HEK293 (cell line): ENCODE measurements around the gene RPRD1B.
A peak's percentile ranks its signal among the peaks of the same experiment; 100 is the strongest.

ENCODE experiments used
- BCL11A ChIP-seq: fragments of 450-650 bp; formaldehyde crosslinking; IDR thresholded peaks from 2 replicates; pipeline ENCODE4 v1.5.1; 2016; ENCODE audit warnings: low read depth, missing biosample characterization, missing genetic modification characterization
- BCL6B ChIP-seq: fragments of 450-650 bp; formaldehyde crosslinking; IDR thresholded peaks from 2 replicates; pipeline ENCODE4 v1.5.1; 2017; ENCODE audit warnings: missing biosample characterization, missing genetic modification characterization
- GLI4 ChIP-seq: fragments of 450-650 bp; formaldehyde crosslinking; IDR thresholded peaks from 2 replicates; pipeline ENCODE4 v1.5.1; 2016; ENCODE audit warnings: missing biosample characterization, missing genetic modification characterization
- GLIS1 ChIP-seq: fragments of 450-650 bp; formaldehyde crosslinking; IDR thresholded peaks from 2 replicates; pipeline ENCODE4 v1.5.1; 2016; ENCODE audit warnings: missing biosample characterization, missing genetic modification characterization
- HOXD13 ChIP-seq: sonication (generic); formaldehyde crosslinking; IDR thresholded peaks from 2 replicates; pipeline ENCODE4 v1.8.0; 2022; ENCODE audit warnings: missing genetic modification reagents, borderline replicate concordance
- KLF7 ChIP-seq: fragments of 450-650 bp; formaldehyde crosslinking; IDR thresholded peaks from 2 replicates; pipeline ENCODE4 v1.5.1; 2016; ENCODE audit warnings: missing biosample characterization, missing genetic modification characterization, borderline replicate concordance
- KLF9 ChIP-seq: fragments of 450-650 bp; formaldehyde crosslinking; IDR thresholded peaks from 2 replicates; pipeline ENCODE4 v1.5.1; 2016; ENCODE audit warnings: missing biosample characterization, missing genetic modification characterization, low read depth
- PRDM4 ChIP-seq: fragments of 450-650 bp; formaldehyde crosslinking; IDR thresholded peaks from 2 replicates; pipeline ENCODE4 v1.5.1; 2017; ENCODE audit warnings: missing biosample characterization, missing genetic modification characterization
- PRDM6 ChIP-seq: fragments of 450-650 bp; formaldehyde crosslinking; IDR thresholded peaks from 2 replicates; pipeline ENCODE4 v1.5.1; 2017; ENCODE audit warnings: missing biosample characterization, missing genetic modification characterization
- REPIN1 ChIP-seq: fragments of 450-650 bp; formaldehyde crosslinking; IDR thresholded peaks from 2 replicates; pipeline ENCODE4 v1.5.1; 2017; ENCODE audit warnings: missing biosample characterization, missing genetic modification characterization, low read depth
- SALL2 ChIP-seq: fragments of 450-650 bp; formaldehyde crosslinking; IDR thresholded peaks from 2 replicates; pipeline ENCODE4 v1.5.0; 2017; ENCODE audit warnings: missing biosample characterization, mild to moderate bottlenecking, missing genetic modification characterization, borderline replicate concordance
- WT1 ChIP-seq: fragments of 450-650 bp; formaldehyde crosslinking; IDR thresholded peaks from 2 replicates; pipeline ENCODE4 v1.5.1; 2016; ENCODE audit warnings: missing biosample characterization, missing genetic modification characterization
- YY2 ChIP-seq: fragments of 450-650 bp; formaldehyde crosslinking; IDR thresholded peaks from 2 replicates; pipeline ENCODE4 v1.5.1; 2016; ENCODE audit warnings: missing biosample characterization, missing genetic modification characterization
- ZBTB11 ChIP-seq: fragments of 450-650 bp; formaldehyde crosslinking; conservative IDR thresholded peaks from 2 replicates; pipeline ENCODE4 v1.5.1; 2016; ENCODE audit warnings: low read depth, missing biosample characterization, missing genetic modification characterization
- ZBTB7A ChIP-seq: fragments of 450-650 bp; formaldehyde crosslinking; IDR thresholded peaks from 2 replicates; pipeline ENCODE4 v1.5.1; 2016; ENCODE audit warnings: low read depth, missing biosample characterization, missing genetic modification characterization
- ZEB2 ChIP-seq: fragments of 450-650 bp; formaldehyde crosslinking; IDR thresholded peaks from 2 replicates; pipeline ENCODE4 v1.5.1; 2016; ENCODE audit warnings: missing biosample characterization, missing genetic modification characterization
- ZNF114 ChIP-seq: fragments of 450-650 bp; formaldehyde crosslinking; IDR thresholded peaks from 2 replicates; pipeline ENCODE4 v1.5.0; 2017; ENCODE audit warnings: missing biosample characterization, missing genetic modification characterization
- ZNF138 ChIP-seq: fragments of 450-650 bp; formaldehyde crosslinking; IDR thresholded peaks from 2 replicates; pipeline ENCODE4 v1.5.1; 2016; ENCODE audit warnings: missing biosample characterization, missing genetic modification characterization, borderline replicate concordance
- ZNF146 ChIP-seq: fragments of 450-650 bp; formaldehyde crosslinking; IDR thresholded peaks from 2 replicates; pipeline ENCODE4 v1.5.1; 2016; ENCODE audit warnings: missing biosample characterization, missing genetic modification characterization
- ZNF155 ChIP-seq: fragments of 450-650 bp; formaldehyde crosslinking; IDR thresholded peaks from 2 replicates; pipeline ENCODE4 v1.5.1; 2016; ENCODE audit warnings: missing biosample characterization, missing genetic modification characterization
- ZNF223 ChIP-seq: fragments of 450-650 bp; formaldehyde crosslinking; IDR thresholded peaks from 2 replicates; pipeline ENCODE4 v1.5.1; 2016; ENCODE audit warnings: missing biosample characterization, missing genetic modification characterization
- ZNF274 ChIP-seq, 2 experiments: fragments of 200-500 bp in 1 of 2; fragments of 450-650 bp in 1 of 2; sonication (Bioruptor generic) in 1 of 2; formaldehyde crosslinking in 1 of 2; IDR thresholded peaks; 2 replicates each; pipeline versions ENCODE4 v1.5.1 to v1.6.1; 2014 to 2016; ENCODE audit warnings: borderline replicate concordance in 1 of 2, inconsistent platforms in 1 of 2, low read length in 1 of 2, missing biosample characterization in 1 of 2, missing genetic modification characterization in 1 of 2
- ZNF37A ChIP-seq: fragments of 450-650 bp; IDR thresholded peaks from 2 replicates; pipeline ENCODE4 v1.5.1; 2018; ENCODE audit warnings: missing biosample characterization, missing genetic modification characterization
- ZNF510 ChIP-seq: fragments of 450-650 bp; formaldehyde crosslinking; IDR thresholded peaks from 2 replicates; pipeline ENCODE4 v1.5.1; 2018; ENCODE audit warnings: mild to moderate bottlenecking, missing genetic modification characterization, missing biosample characterization; ENCODE audit not compliant: insufficient replicate concordance
- ZNF560 ChIP-seq: fragments of 450-650 bp; formaldehyde crosslinking; IDR thresholded peaks from 2 replicates; pipeline ENCODE4 v1.5.1; 2017; ENCODE audit warnings: missing biosample characterization, missing genetic modification characterization, borderline replicate concordance
- ZNF624 ChIP-seq: fragments of 450-650 bp; formaldehyde crosslinking; IDR thresholded peaks from 2 replicates; pipeline ENCODE4 v1.5.1; 2017; ENCODE audit warnings: missing biosample characterization, missing genetic modification characterization
- ZNF626 ChIP-seq: fragments of 450-650 bp; sonication (Bioruptor Pico); formaldehyde crosslinking; IDR thresholded peaks from 2 replicates; pipeline ENCODE4 v1.5.1; 2018; ENCODE audit warnings: missing biosample characterization, missing genetic modification characterization, inconsistent platforms
- ZNF707 ChIP-seq: fragments of 450-650 bp; formaldehyde crosslinking; IDR thresholded peaks from 2 replicates; pipeline ENCODE4 v1.5.1; 2016; ENCODE audit warnings: missing biosample characterization, missing genetic modification characterization
- ZSCAN18 ChIP-seq: fragments of 450-650 bp; formaldehyde crosslinking; IDR thresholded peaks from 2 replicates; pipeline ENCODE4 v1.5.1; 2016; ENCODE audit warnings: missing biosample characterization, missing genetic modification characterization

The RPRD1B gene

GRCh38 chr20:38033330-38034107 lies at the start of gene RPRD1B, which contains the start of gene TTI1 (continued):
- no peak; the same call in 1 of the 2 replicates for TF ChIP-seq PRDM6 (tag by site-specific recombination)
- no peak for TF ChIP-seq ZNF114 (tag by site-specific recombination)
- TF ChIP-seq BCL11A (tag by site-specific recombination) = peak; percentile 98
- TF ChIP-seq GLIS1 (tag by site-specific recombination) = peak; percentile 48
- TF ChIP-seq PRDM4 (tag by site-specific recombination) = no peak
- TF ChIP-seq KLF7 (tag by site-specific recombination) = no peak
- TF ChIP-seq KLF9 (tag by site-specific recombination) = 0 out of 2 replicates have a peak, but pooled peaks have one; percentile 18
- TF ChIP-seq YY2 = peak; percentile 87
- peak; percentile 60; the same call in 1 of the 2 replicates for TF ChIP-seq BCL6B (tag by site-specific recombination)
- TF ChIP-seq ZNF37A (tag by site-specific recombination) = no peak
- no peak for TF ChIP-seq ZNF626 (tag by site-specific recombination)
- peak; percentile 70; the same call in 1 of the 2 replicates for TF ChIP-seq ZEB2 (tag by site-specific recombination)
- TF ChIP-seq ZSCAN18 (tag by site-specific recombination) = no peak
- TF ChIP-seq ZNF223 = no peak
- TF ChIP-seq SALL2 (tag by site-specific recombination) = no peak
- no peak for TF ChIP-seq ZNF274 (IDR thresholded peaks at IDR 0.05; ENCODE audit: low read length)
- no peak for TF ChIP-seq ZNF274 (tag by site-specific recombination; IDR thresholded peaks at IDR 0.05; ENCODE audit: borderline replicate concordance)
- TF ChIP-seq ZNF560 (tag by site-specific recombination) = no peak
- TF ChIP-seq ZBTB7A (tag by site-specific recombination) = peak; percentile 54; the same call in 1 of the 2 replicates
- no peak for TF ChIP-seq ZNF624 (tag by site-specific recombination)
- peak; percentile 6; the same call in 1 of the 2 replicates for TF ChIP-seq WT1 (tag by site-specific recombination)
- no peak; the same call in 1 of the 2 replicates for TF ChIP-seq REPIN1 (tag by site-specific recombination)
- TF ChIP-seq HOXD13 (CRISPR knock-in tag) = no peak
- TF ChIP-seq GLI4 = no peak
- no peak for TF ChIP-seq ZNF138
- no peak for TF ChIP-seq ZNF146
- peak; percentile 94 for TF ChIP-seq ZBTB11 (tag by site-specific recombination)
- no peak for TF ChIP-seq ZNF155 (tag by site-specific recombination)
- TF ChIP-seq ZNF510 (tag by site-specific recombination) = no peak
- no peak for TF ChIP-seq ZNF707 (tag by site-specific recombination)
